Gastrocnemius medialis (tissue), 4 donors: ENCODE measurements around the gene FBXL19. TPM values are rescaled to one million over a fixed set of nuclear protein-coding genes. Genes with fewer than 3 reads are reported as not detected.
A peak's percentile ranks its signal among the peaks of the same experiment; 100 is the strongest.

Source experiments
- ATAC-seq, 2 donors: fragments of 150-250 bp; one replicate each; pipeline ENCODE4 v1.9.1; 2016
- DNase-seq, 2 donors: peaks; one replicate each; pipeline ENCODE4 v3.0.0-alpha.2; 2019
- H3K27ac ChIP-seq, 4 donors: fragments of 200-600 bp; sonication (generic); 1 replicate in 1 of 4; 2 replicates in 3 of 4; pipeline ENCODE4 v1.5.1; 2016 to 2018; ENCODE audit warnings: mild to moderate bottlenecking in 2 of 4, moderate library complexity in 1 of 4
- H3K27me3 ChIP-seq, 3 donors: fragments of 200-600 bp; sonication (generic) in 2 of 3; 1 replicate in 1 of 3; 2 replicates in 2 of 3; pipeline versions ENCODE4 v1.5.1 to v1.6.0; 2016 to 2019; ENCODE audit warnings: mild to moderate bottlenecking in 1 of 3, moderate library complexity in 1 of 3
- H3K36me3 ChIP-seq, 2 donors: fragments of 200-600 bp; sonication (generic) in 1 of 2; one replicate each; pipeline ENCODE4 v1.5.1; 2017 to 2018
- H3K4me1 ChIP-seq, 2 donors: fragments of 200-600 bp; sonication (generic) in 1 of 2; one replicate each; pipeline ENCODE4 v1.5.1; 2016 to 2017; ENCODE audit warnings: mild to moderate bottlenecking in 2 of 2
- H3K4me3 ChIP-seq, 4 donors: fragments of 200-600 bp; sonication (generic) in 3 of 4; 1 replicate in 1 of 4; 2 replicates in 3 of 4; pipeline ENCODE4 v1.5.1; 2016 to 2019; ENCODE audit warnings: mild to moderate bottlenecking in 2 of 4
- H3K9me3 ChIP-seq, 3 donors: fragments of 200-600 bp; sonication (generic) in 2 of 3; 1 replicate in 1 of 3; 2 replicates in 2 of 3; pipeline ENCODE4 v1.5.1; 2016 to 2019
- POLR2A ChIP-seq, 2 donors: fragments of 450-650 bp; IDR thresholded peaks; one replicate each; pipeline ENCODE4 v1.6.1; 2017; ENCODE audit warnings: antibody characterized with exemption in 2 of 2, mild to moderate bottlenecking in 2 of 2, moderate library complexity in 2 of 2
- in situ Hi-C, 4 donors: fragments of 200-750 bp; cut with MboI; loops; one replicate each; pipeline versions ENCODE4 v1.15.0 to v1.8.0; 2017; ENCODE audit warnings: low sequenced_read_pairs in 4 of 4
- intact Hi-C: fragments of 100-400 bp; cut with DNase I; formaldehyde crosslinking; loops from one replicate; pipeline ENCODE4 v1.15.1; 2023; ENCODE audit warnings: low total_unique reads
- total RNA-seq, 4 donors: library from RNA; depleted of rRNA; stranded (reverse); fragments of >200 nt; gene quantifications; one replicate each; pipeline versions ENCODE4 v1.1.0 to v1.2.3, GENCODE V29; 2016
- TF ChIP-seq, protein P1 (sequence below), 5 experiments: fragments of 450-650 bp in 3 of 5; fragments of 200-600 bp in 2 of 5; sonication (generic) in 2 of 5; IDR thresholded peaks in 4 of 5; conservative IDR thresholded peaks in 1 of 5; 1 replicate in 4 of 5; 2 replicates in 1 of 5; pipeline ENCODE4 v1.5.1; 2016 to 2019; ENCODE audit warnings: antibody characterized with exemption in 5 of 5, mild to moderate bottlenecking in 3 of 5, moderate library complexity in 3 of 5

The FBXL19 gene
- total RNA-seq, 4 donors from 2014 or later, result 3.4 to 7.9 (median 4.8) TPM

DNA sequence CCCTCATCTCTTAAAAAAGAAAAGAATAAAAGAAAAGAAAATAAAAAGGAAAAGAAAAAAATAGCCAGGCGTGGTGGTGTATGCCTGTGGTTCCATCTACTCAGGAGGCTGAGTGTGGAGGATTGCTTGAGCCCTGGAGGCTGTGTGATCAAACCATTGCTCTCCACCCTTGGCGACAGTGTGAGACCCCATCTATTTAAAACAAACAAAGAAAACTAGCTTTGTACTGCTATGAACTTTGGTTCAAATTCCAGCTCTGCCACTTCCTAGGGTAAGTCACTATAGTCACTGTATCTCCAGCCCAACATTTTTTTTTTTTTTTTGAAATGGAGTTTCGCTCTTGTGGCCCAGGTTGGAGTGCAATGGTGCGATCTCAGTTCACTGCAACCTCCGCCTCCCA is 22.8 kb upstream of the FBXL19 start:
- no peak for TF ChIP-seq POLR2A (IDR thresholded peaks at IDR 0.05)
- TF ChIP-seq, protein P1, sequence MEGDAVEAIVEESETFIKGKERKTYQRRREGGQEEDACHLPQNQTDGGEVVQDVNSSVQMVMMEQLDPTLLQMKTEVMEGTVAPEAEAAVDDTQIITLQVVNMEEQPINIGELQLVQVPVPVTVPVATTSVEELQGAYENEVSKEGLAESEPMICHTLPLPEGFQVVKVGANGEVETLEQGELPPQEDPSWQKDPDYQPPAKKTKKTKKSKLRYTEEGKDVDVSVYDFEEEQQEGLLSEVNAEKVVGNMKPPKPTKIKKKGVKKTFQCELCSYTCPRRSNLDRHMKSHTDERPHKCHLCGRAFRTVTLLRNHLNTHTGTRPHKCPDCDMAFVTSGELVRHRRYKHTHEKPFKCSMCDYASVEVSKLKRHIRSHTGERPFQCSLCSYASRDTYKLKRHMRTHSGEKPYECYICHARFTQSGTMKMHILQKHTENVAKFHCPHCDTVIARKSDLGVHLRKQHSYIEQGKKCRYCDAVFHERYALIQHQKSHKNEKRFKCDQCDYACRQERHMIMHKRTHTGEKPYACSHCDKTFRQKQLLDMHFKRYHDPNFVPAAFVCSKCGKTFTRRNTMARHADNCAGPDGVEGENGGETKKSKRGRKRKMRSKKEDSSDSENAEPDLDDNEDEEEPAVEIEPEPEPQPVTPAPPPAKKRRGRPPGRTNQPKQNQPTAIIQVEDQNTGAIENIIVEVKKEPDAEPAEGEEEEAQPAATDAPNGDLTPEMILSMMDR (IDR thresholded peaks at IDR 0.05 in 4 of 5, conservative IDR thresholded peaks at IDR 0.05 in 1 of 5), result no peak
- DNase-seq (no peak), ATAC-seq (no peak)
- in situ Hi-C loops, result no loop called here
- Histone ChIP-seq H3K36me3 (no peaks in the 10 kb centered on the region), H3K9me3 (no peaks in the 10 kb centered on the region), H3K4me1 (peaks cover 22 to 25% of the 10 kb centered on the region in 2 donors), H3K27ac (no peak overlapping the region), H3K4me3 (no peak overlapping the region), H3K27me3 (no peaks in the 10 kb centered on the region)
- intact Hi-C loops, result no loop called here

DNA sequence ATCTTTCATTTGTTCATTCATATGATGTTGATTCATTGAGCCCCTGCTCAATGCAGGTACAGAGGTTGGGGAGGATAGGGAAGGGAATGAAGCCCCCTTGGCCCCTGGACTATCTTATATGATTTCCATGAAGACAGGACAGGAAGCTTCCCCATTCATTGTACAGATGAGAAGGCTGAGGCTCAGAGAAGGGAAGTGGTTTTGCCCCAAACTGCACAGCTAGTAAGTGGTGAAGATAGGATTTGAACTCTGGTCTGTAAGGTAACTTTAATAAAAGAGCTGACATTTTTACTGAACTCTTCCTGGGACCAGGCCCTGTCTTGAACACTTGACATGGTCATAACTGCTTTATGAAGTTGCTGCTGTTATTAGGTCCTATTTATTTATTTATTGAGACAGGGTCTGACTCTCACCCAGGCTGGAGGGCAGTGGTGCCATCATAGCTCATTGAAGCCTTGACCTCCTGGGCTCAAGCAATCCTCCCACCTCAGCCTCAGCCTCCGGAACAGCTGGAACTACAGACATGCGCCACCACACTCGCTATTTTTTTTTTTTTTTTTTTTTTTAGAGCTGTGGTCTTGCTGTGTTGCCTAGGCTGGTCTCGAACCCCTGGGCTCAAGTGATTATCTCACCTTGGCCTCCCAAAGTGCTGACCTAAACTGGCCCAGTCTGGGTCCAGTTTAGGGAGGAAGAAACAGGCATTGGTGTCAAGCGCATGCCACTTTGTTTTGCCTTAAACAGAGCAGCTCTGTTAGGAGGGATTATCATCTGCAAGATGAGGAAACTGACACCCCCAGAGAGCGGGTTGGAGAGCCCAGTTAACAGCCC is 22.0 kb upstream of the FBXL19 start:
- in situ Hi-C loops (no loop called here), intact Hi-C loops (loop anchor here (1.0 kb wide), 1 partner anchor 57 kb away; no protein-coding TSS in a partner anchor)
- TF ChIP-seq, protein P1 (IDR thresholded peaks at IDR 0.05 in 4 of 5, conservative IDR thresholded peaks at IDR 0.05 in 1 of 5), result no peak
- TF ChIP-seq POLR2A (IDR thresholded peaks at IDR 0.05), result no peak
- Histone ChIP-seq H3K36me3 (no peaks in the 10 kb centered on the region), H3K4me3 (peak overlapping the region; percentile 56 to 78 (median 60)), H3K27me3 (no peaks in the 10 kb centered on the region), H3K4me1 (peaks cover 15 to 18% of the 10 kb centered on the region in 2 donors), H3K9me3 (no peaks in the 10 kb centered on the region), H3K27ac (peak overlapping the region; percentile 77 to 89 (median 84))
- DNase-seq (no peak), ATAC-seq (no peak)

DNA sequence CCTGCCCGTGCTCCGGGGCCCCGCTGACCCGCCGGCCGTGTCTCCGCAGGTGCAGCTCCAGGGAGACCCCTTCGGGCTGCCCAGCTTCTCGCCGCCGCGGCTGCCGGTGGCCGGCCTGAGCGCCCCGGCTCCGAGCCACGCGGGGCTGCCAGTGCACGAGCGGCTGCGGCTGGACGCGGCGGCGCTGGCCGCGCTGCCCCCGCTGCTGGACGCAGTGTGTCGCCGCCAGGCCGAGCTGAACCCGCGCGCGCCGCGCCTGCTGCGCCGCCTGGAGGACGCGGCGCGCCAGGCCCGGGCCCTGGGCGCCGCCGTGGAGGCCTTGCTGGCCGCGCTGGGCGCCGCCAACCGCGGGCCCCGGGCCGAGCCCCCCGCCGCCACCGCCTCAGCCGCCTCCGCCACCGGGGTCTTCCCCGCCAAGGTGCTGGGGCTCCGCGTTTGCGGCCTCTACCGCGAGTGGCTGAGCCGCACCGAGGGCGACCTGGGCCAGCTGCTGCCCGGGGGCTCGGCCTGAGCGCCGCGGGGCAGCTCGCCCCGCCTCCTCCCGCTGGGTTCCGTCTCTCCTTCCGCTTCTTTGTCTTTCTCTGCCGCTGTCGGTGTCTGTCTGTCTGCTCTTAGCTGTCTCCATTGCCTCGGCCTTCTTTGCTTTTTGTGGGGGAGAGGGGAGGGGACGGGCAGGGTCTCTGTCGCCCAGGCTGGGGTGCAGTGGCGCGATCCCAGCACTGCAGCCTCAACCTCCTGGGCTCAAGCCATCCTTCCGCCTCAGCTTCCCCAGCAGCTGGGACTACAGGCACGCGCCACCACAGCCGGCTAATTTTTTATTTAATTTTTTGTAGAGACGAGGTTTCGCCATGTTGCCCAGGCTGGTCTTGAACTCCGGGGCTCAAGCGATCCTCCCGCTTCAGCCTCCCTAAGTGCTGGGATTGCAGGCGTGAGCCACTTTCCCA is 21.1 kb upstream of the FBXL19 start:
- Histone ChIP-seq H3K27ac (peak overlapping the region; percentile 77 to 89 (median 88)), H3K9me3 (no peaks in the 10 kb centered on the region), H3K4me1 (peaks cover 12 to 15% of the 10 kb centered on the region in 2 donors), H3K36me3 (no peaks in the 10 kb centered on the region), H3K4me3 (peak overlapping the region; percentile 61 to 78 (median 70)), H3K27me3 (no peaks in the 10 kb centered on the region)
- in situ Hi-C loops (no loop called here), intact Hi-C loops (loop anchor here (1.0 kb wide), 1 partner anchor 58 kb away; no protein-coding TSS in a partner anchor)
- peak in 1 of 2 donors; percentile 8 for TF ChIP-seq POLR2A (IDR thresholded peaks at IDR 0.05)
- TF ChIP-seq, protein P1 (IDR thresholded peaks at IDR 0.05 in 4 of 5, conservative IDR thresholded peaks at IDR 0.05 in 1 of 5), result peak in 4 of 5 experiments; percentile 55 to 86 (median 62)
- ATAC-seq (peak; percentile 91 to 92), DNase-seq (peak in 1 of 2 donors; percentile 61)

DNA sequence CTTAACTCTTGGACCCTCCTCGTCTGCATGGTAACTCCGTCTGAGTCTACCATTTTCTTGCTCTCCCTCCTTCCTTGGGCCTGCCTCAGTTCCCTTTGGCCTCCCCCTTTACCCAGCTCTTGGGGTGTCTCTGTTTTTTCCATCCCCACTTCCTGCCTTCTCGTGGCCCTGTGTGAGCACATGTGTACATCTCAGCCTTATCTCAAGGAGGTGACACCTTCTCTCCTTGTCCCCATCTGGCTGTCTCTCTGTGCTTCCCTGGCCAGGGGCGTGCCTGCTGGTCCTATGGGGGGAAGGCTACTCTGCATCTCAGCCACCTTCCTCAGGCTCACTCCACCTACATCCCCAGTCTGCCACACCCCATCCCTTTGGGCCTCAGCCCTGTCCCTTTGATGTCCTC is 20.4 kb upstream of the FBXL19 start:
- H3K9me3 ChIP-seq, result no peaks in the 10 kb centered on the region
- intact Hi-C loops (no loop called here), in situ Hi-C loops (no loop called here)
- DNase-seq (no peak), ATAC-seq (no peak)
- H3K27ac ChIP-seq, result peak overlapping the region; percentile 77 to 89 (median 88)
- peak overlapping the region in 1 of 4 donors; percentile 61 for H3K4me3 ChIP-seq
- peaks cover 8 to 12% of the 10 kb centered on the region in 2 donors for H3K4me1 ChIP-seq
- no peak for TF ChIP-seq POLR2A (IDR thresholded peaks at IDR 0.05)
- TF ChIP-seq, protein P1 (IDR thresholded peaks at IDR 0.05 in 4 of 5, conservative IDR thresholded peaks at IDR 0.05 in 1 of 5), result no peak
- no peaks in the 10 kb centered on the region for H3K36me3 ChIP-seq
- no peaks in the 10 kb centered on the region for H3K27me3 ChIP-seq
